HepG2 (cell line): ENCODE measurements around the gene TPX2. TPM values are rescaled to one million over a fixed set of nuclear protein-coding genes. Genes with fewer than 3 reads are reported as not detected.

Experiments used
- CC2D1A ChIP-seq: sonication (generic); formaldehyde crosslinking; IDR thresholded peaks from 2 replicates; pipeline ENCODE4 v1.8.1; 2023; ENCODE audit warnings: mild to moderate bottlenecking, missing genetic modification reagents
- GABPA ChIP-seq, 2 experiments: IDR thresholded peaks; 2 replicates each; pipeline ENCODE4 v1.6.1; 2011 to 2016; ENCODE audit warnings: low read depth in 2 of 2, low read length in 1 of 2, missing biosample characterization in 1 of 2, missing genetic modification characterization in 1 of 2
- HDAC2 ChIP-seq: sonication (generic); formaldehyde crosslinking; IDR thresholded peaks from 2 replicates; pipeline ENCODE4 v1.4.0; 2020; ENCODE audit warnings: missing genetic modification reagents
- MAZ ChIP-seq, 2 experiments: sonication (generic) in 1 of 2; formaldehyde crosslinking in 1 of 2; IDR thresholded peaks; 2 replicates each; pipeline versions ENCODE4 v1.5.0 to v1.6.1; 2012 to 2020; ENCODE audit warnings: low read depth in 2 of 2, mild to moderate bottlenecking in 2 of 2, borderline replicate concordance in 1 of 2, improper control_type of control experiment in 1 of 2, low read length in 1 of 2, missing genetic modification reagents in 1 of 2, moderate library complexity in 1 of 2
- MZF1 ChIP-seq: sonication (generic); formaldehyde crosslinking; IDR thresholded peaks from 2 replicates; pipeline ENCODE4 v1.8.1; 2023; ENCODE audit warnings: mild to moderate bottlenecking, missing genetic modification reagents, borderline replicate concordance
- NRL ChIP-seq: sonication (generic); formaldehyde crosslinking; IDR thresholded peaks from 2 replicates; pipeline ENCODE4 v1.5.0; 2020; ENCODE audit warnings: missing genetic modification reagents, mild to moderate bottlenecking, moderate library complexity, borderline replicate concordance
- PAXIP1 ChIP-seq: sonication (generic); formaldehyde crosslinking; conservative IDR thresholded peaks from 2 replicates; pipeline ENCODE4 v1.4.0; 2020; ENCODE audit warnings: mild to moderate bottlenecking, missing genetic modification reagents, moderate library complexity
- RAD51 ChIP-seq: fragments of 450-650 bp; IDR thresholded peaks from 2 replicates; pipeline ENCODE4 v1.6.1; 2016; ENCODE audit warnings: borderline replicate concordance
- RERE ChIP-seq: IDR thresholded peaks from 2 replicates; pipeline ENCODE4 v1.6.1; 2016; ENCODE audit warnings: low read depth, missing genetic modification reagents, missing compliant biosample characterization
- SNAPC2 ChIP-seq: sonication (generic); formaldehyde crosslinking; IDR thresholded peaks from 2 replicates; pipeline ENCODE4 v1.8.1; 2022; ENCODE audit warnings: mild to moderate bottlenecking, missing genetic modification reagents
- ZBTB4 ChIP-seq: sonication (generic); formaldehyde crosslinking; IDR thresholded peaks from 2 replicates; pipeline ENCODE4 v1.4.0; 2020; ENCODE audit warnings: missing genetic modification reagents, mild to moderate bottlenecking, borderline replicate concordance
- polyA plus RNA-seq, 8 experiments: library from polyadenylated mRNA; depleted of rRNA in 3 of 8; stranded (reverse) in 7 of 8; unstranded in 1 of 8; fragments of >200 nt; fragmentation: Illumina TruSeq in 4 of 8; extraction: Trizol in 4 of 8; gene quantifications; 2 replicates each; pipeline versions ENCODE4 v1.2.1 to v1.2.3, GENCODE V29; 2011 to 2016; ENCODE audit warnings: low read depth in 4 of 8, missing spikeins in 1 of 8, mixed read lengths in 1 of 8; ENCODE audit not compliant: insufficient read depth in 1 of 8
- total RNA-seq, 5 experiments: library from RNA; depleted of rRNA; stranded (reverse); fragments of >200 nt; fragmentation: Illumina TruSeq; extraction: Trizol; gene quantifications; 2 replicates each; pipeline ENCODE4 v1.2.3, GENCODE V29; 2016; ENCODE audit warnings: low read depth in 1 of 5

The TPX2 gene
- total and polyA plus RNA-seq, 2 of the 13 experiments (the other 11 are each of a cell fraction or from before 2014, with no cell fraction given), result 34.3 to 124 TPM

GRCh38 chr20:31695849-31696804 is 43.0 kb upstream of the TPX2 start (continued):
- TF ChIP-seq RERE (CRISPR knock-in tag) (peak; percentile 98), GABPA (IDR thresholded peaks at IDR 0.05; ENCODE audit: low read depth, low read length) (no peak), GABPA (CRISPR knock-in tag; IDR thresholded peaks at IDR 0.05; ENCODE audit: low read depth) (peak; percentile 73), MAZ (IDR thresholded peaks at IDR 0.05; ENCODE audit: borderline replicate concordance, low read depth, low read length) (peak; percentile 57; the same call in 1 of the 2 replicates), MAZ (CRISPR knock-in tag; IDR thresholded peaks at IDR 0.05; ENCODE audit: low read depth) (peak; percentile 95), ZBTB4 (peak; percentile 96), RAD51 (no peak), MZF1 (no peak), NRL (CRISPR knock-in tag) (peak; percentile 73; the same call in 1 of the 2 replicates), HDAC2 (peak; percentile 100), PAXIP1 (CRISPR knock-in tag) (peak; percentile 99), SNAPC2 (CRISPR knock-in tag) (peak; percentile 93), CC2D1A (CRISPR knock-in tag) (no peak)
